A549 (cell line): ENCODE measurements around the gene ATP8B4.

Experiments used
- CBX8 ChIP-seq: fragments of 200-600 bp; sonication (generic); IDR thresholded peaks from 2 replicates; pipeline ENCODE4 v1.6.1; 2016
- EP300 ChIP-seq, 2 experiments: fragments of >200 bp; sonication (Bioruptor Twin); formaldehyde crosslinking; IDR thresholded peaks; 2 replicates in 1 of 2; 3 replicates in 1 of 2; pipeline ENCODE4 v1.6.1; 2016 to 2017
- JUN ChIP-seq, 2 experiments: fragments of >200 bp; sonication (Bioruptor Twin); formaldehyde crosslinking; IDR thresholded peaks; 2 replicates in 1 of 2; 3 replicates in 1 of 2; pipeline ENCODE4 v1.6.1; 2016 to 2017
- JUNB ChIP-seq: fragments of >200 bp; sonication (Bioruptor Twin); formaldehyde crosslinking; IDR thresholded peaks from 2 replicates; pipeline ENCODE4 v1.6.1; 2016
- MAZ ChIP-seq: fragments of 150-350 bp; IDR thresholded peaks from 2 replicates; pipeline ENCODE4 v1.6.1; 2014; ENCODE audit warnings: antibody characterized with exemption, low read depth, low read length, borderline replicate concordance
- MYC ChIP-seq: IDR thresholded peaks from 2 replicates; pipeline ENCODE4 v1.6.1; 2012; ENCODE audit warnings: mild to moderate bottlenecking, inconsistent platforms, low read length, improper control_type of control experiment, borderline replicate concordance
- PHF8 ChIP-seq: fragments of 200-600 bp; sonication (generic); IDR thresholded peaks from 2 replicates; pipeline ENCODE4 v1.6.1; 2016; ENCODE audit warnings: low read depth, mild to moderate bottlenecking, antibody characterized with exemption, moderate library complexity, borderline replicate concordance
- POLR2A ChIP-seq: IDR thresholded peaks from 2 replicates; pipeline ENCODE4 v1.6.1; 2012; ENCODE audit warnings: mild to moderate bottlenecking, low read length
- POLR2AphosphoS2 ChIP-seq: conservative IDR thresholded peaks from 2 replicates; pipeline ENCODE4 v1.6.1; 2012; ENCODE audit warnings: low read length, improper control_type of control experiment, inconsistent platforms
- TF ChIP-seq, protein P1 (sequence below): IDR thresholded peaks from 2 replicates; pipeline ENCODE4 v1.6.1; 2012
- TF ChIP-seq, protein P2 (sequence below): fragments of 200-600 bp; sonication (generic); IDR thresholded peaks from 2 replicates; pipeline ENCODE4 v1.6.1; 2016; ENCODE audit warnings: antibody characterized with exemption, mild to moderate bottlenecking, moderate library complexity
- TF ChIP-seq, protein P3 (sequence below): fragments of >200 bp; sonication (Bioruptor Twin); formaldehyde crosslinking; IDR thresholded peaks from 3 replicates; pipeline ENCODE4 v1.5.1; 2016
- TF ChIP-seq, protein P4 (sequence below): fragments of 450-650 bp; IDR thresholded peaks from 2 replicates; pipeline ENCODE4 v1.6.1; 2014; ENCODE audit warnings: antibody characterized with exemption

- TF ChIP-seq, protein P1, sequence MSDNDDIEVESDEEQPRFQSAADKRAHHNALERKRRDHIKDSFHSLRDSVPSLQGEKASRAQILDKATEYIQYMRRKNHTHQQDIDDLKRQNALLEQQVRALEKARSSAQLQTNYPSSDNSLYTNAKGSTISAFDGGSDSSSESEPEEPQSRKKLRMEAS: no peak
- TF ChIP-seq POLR2AphosphoS2: no peak
- TF ChIP-seq CBX8: no peak
- no peak for TF ChIP-seq EP300 (IDR thresholded peaks at IDR 0.05)
- TF ChIP-seq, protein P2, sequence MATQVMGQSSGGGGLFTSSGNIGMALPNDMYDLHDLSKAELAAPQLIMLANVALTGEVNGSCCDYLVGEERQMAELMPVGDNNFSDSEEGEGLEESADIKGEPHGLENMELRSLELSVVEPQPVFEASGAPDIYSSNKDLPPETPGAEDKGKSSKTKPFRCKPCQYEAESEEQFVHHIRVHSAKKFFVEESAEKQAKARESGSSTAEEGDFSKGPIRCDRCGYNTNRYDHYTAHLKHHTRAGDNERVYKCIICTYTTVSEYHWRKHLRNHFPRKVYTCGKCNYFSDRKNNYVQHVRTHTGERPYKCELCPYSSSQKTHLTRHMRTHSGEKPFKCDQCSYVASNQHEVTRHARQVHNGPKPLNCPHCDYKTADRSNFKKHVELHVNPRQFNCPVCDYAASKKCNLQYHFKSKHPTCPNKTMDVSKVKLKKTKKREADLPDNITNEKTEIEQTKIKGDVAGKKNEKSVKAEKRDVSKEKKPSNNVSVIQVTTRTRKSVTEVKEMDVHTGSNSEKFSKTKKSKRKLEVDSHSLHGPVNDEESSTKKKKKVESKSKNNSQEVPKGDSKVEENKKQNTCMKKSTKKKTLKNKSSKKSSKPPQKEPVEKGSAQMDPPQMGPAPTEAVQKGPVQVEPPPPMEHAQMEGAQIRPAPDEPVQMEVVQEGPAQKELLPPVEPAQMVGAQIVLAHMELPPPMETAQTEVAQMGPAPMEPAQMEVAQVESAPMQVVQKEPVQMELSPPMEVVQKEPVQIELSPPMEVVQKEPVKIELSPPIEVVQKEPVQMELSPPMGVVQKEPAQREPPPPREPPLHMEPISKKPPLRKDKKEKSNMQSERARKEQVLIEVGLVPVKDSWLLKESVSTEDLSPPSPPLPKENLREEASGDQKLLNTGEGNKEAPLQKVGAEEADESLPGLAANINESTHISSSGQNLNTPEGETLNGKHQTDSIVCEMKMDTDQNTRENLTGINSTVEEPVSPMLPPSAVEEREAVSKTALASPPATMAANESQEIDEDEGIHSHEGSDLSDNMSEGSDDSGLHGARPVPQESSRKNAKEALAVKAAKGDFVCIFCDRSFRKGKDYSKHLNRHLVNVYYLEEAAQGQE: no peak
- TF ChIP-seq MAZ: no peak
- no peak for TF ChIP-seq PHF8
- TF ChIP-seq JUNB: no peak
- TF ChIP-seq JUN (IDR thresholded peaks at IDR 0.05): no peak
- TF ChIP-seq, protein P3, sequence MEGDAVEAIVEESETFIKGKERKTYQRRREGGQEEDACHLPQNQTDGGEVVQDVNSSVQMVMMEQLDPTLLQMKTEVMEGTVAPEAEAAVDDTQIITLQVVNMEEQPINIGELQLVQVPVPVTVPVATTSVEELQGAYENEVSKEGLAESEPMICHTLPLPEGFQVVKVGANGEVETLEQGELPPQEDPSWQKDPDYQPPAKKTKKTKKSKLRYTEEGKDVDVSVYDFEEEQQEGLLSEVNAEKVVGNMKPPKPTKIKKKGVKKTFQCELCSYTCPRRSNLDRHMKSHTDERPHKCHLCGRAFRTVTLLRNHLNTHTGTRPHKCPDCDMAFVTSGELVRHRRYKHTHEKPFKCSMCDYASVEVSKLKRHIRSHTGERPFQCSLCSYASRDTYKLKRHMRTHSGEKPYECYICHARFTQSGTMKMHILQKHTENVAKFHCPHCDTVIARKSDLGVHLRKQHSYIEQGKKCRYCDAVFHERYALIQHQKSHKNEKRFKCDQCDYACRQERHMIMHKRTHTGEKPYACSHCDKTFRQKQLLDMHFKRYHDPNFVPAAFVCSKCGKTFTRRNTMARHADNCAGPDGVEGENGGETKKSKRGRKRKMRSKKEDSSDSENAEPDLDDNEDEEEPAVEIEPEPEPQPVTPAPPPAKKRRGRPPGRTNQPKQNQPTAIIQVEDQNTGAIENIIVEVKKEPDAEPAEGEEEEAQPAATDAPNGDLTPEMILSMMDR: no peak
- TF ChIP-seq, protein P4, sequence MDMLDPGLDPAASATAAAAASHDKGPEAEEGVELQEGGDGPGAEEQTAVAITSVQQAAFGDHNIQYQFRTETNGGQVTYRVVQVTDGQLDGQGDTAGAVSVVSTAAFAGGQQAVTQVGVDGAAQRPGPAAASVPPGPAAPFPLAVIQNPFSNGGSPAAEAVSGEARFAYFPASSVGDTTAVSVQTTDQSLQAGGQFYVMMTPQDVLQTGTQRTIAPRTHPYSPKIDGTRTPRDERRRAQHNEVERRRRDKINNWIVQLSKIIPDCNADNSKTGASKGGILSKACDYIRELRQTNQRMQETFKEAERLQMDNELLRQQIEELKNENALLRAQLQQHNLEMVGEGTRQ: no peak
- TF ChIP-seq MYC: no peak
- TF ChIP-seq POLR2A: no peak
Measured at GRCh38 chr15:49870472-49870871, 248.6 kb downstream of the ATP8B4 start.
